SK-N-SH (cell line): ENCODE results near the gene ANAPC4. TPM values are rescaled to one million over a fixed set of nuclear protein-coding genes. Genes with fewer than 3 reads are reported as not detected.

Experiments used
- CTCF ChIA-PET: fragments of 300-600, 350-600 bp; formaldehyde crosslinking; extraction: SDS; loops from one replicate; lab custom pipeline; 2021; lab: Yijun Ruan, JAX
- POLR2A ChIA-PET: fragments of 350-600 bp; sonication (Branson Sonifier 250); formaldehyde crosslinking; extraction: SDS; loops from one replicate; lab custom pipeline; 2020; ENCODE audit warnings: antibody characterized with exemption, inconsistent platforms; lab: Yijun Ruan, JAX
- DNase-seq: peaks from one replicate; pipeline ENCODE4 v3.0.0; 2012
- H2AFZ ChIP-seq: fragments of 200-600 bp; sonication (generic); 2 replicates; pipeline ENCODE4 v1.8.1; 2016; ENCODE audit warnings: antibody characterized with exemption, mild to moderate bottlenecking, low read depth
- H3F3A ChIP-seq: fragments of 200-600 bp; sonication (generic); replicated peaks from 2 replicates; pipeline ENCODE3; 2016; ENCODE audit warnings: antibody characterized with exemption, mild to moderate bottlenecking; ENCODE audit not compliant: insufficient read depth
- H3K27ac ChIP-seq, 2 experiments: fragments of 200-500 bp in 1 of 2; fragments of 200-600 bp in 1 of 2; sonication (Bioruptor generic) in 1 of 2; sonication (generic), shearing (Covaris generic) in 1 of 2; 2 replicates each; pipeline versions ENCODE4 v1.5.1 to v1.6.1; 2014 to 2016; ENCODE audit warnings: low read depth in 2 of 2, inconsistent platforms in 1 of 2, low read length in 1 of 2, mild to moderate bottlenecking in 1 of 2, mixed read lengths in 1 of 2
- H3K27me3 ChIP-seq: fragments of 200-600 bp; sonication (generic), shearing (Covaris generic); 2 replicates; pipeline ENCODE4 v1.6.1; 2016; ENCODE audit warnings: mixed run types; ENCODE audit not compliant: insufficient read depth
- H3K36me3 ChIP-seq, 2 experiments: fragments of 200-500 bp in 1 of 2; fragments of 200-600 bp in 1 of 2; sonication (Bioruptor generic) in 1 of 2; sonication (generic) in 1 of 2; replicated peaks in 1 of 2; 2 replicates each; pipeline versions ENCODE3 to v1.5.1; 2014 to 2016; ENCODE audit warnings: low read length in 1 of 2, mild to moderate bottlenecking in 1 of 2; ENCODE audit not compliant: insufficient read depth in 2 of 2, control insufficient read depth in 1 of 2
- H3K4me1 ChIP-seq, 2 experiments: fragments of 200-500 bp in 1 of 2; fragments of 200-600 bp in 1 of 2; sonication (Bioruptor generic) in 1 of 2; sonication (generic), shearing (Covaris generic) in 1 of 2; 2 replicates each; pipeline versions ENCODE4 v1.5.1 to v1.6.1; 2014 to 2016; ENCODE audit warnings: low read depth in 1 of 2, low read length in 1 of 2, mixed run types in 1 of 2; ENCODE audit not compliant: insufficient read depth in 2 of 2, control insufficient read depth in 1 of 2
- H3K4me2 ChIP-seq: fragments of 200-600 bp; sonication (generic), shearing (Covaris generic); 2 replicates; pipeline ENCODE4 v1.6.1; 2017; ENCODE audit warnings: mixed run types
- H3K4me3 ChIP-seq, 2 experiments: fragments of 200-500 bp in 1 of 2; fragments of 200-600 bp in 1 of 2; sonication (Bioruptor generic) in 1 of 2; sonication (generic), shearing (Covaris generic) in 1 of 2; 2 replicates each; pipeline versions ENCODE4 v1.5.1 to v1.8.1; 2014 to 2016; ENCODE audit warnings: low read depth in 2 of 2, inconsistent platforms in 1 of 2, low read length in 1 of 2, mild to moderate bottlenecking in 1 of 2, mixed read lengths in 1 of 2, moderate library complexity in 1 of 2
- H3K79me2 ChIP-seq: fragments of 200-600 bp; sonication (generic); 2 replicates; pipeline ENCODE4 v1.8.1; 2017; ENCODE audit warnings: mild to moderate bottlenecking; ENCODE audit not compliant: insufficient read depth
- H3K9ac ChIP-seq: fragments of 200-600 bp; sonication (generic); 2 replicates; pipeline ENCODE4 v1.6.1; 2017; ENCODE audit warnings: mixed run types
- H3K9me2 ChIP-seq: fragments of 200-600 bp; sonication (generic); 2 replicates; pipeline ENCODE4 v1.6.1; 2017; ENCODE audit warnings: mixed run types
- H3K9me3 ChIP-seq: fragments of 200-600 bp; sonication (generic); 2 replicates; pipeline ENCODE4 v1.6.1; 2017; ENCODE audit warnings: mixed run types, mild to moderate bottlenecking, moderate library complexity
- H4K20me1 ChIP-seq: fragments of 200-600 bp; sonication (generic); 2 replicates; pipeline ENCODE4 v1.6.1; 2017; ENCODE audit warnings: mild to moderate bottlenecking, mixed run types; ENCODE audit not compliant: insufficient read depth
- CHD2 ChIP-seq: fragments of 150-350 bp; IDR thresholded peaks from 2 replicates; pipeline ENCODE4 v1.6.1; 2018; ENCODE audit warnings: low read length; ENCODE audit not compliant: partially characterized antibody
- ELF1 ChIP-seq: IDR thresholded peaks from 2 replicates; pipeline ENCODE4 v1.4.0; 2012
- EP300 ChIP-seq, 2 experiments: IDR thresholded peaks; 2 replicates each; pipeline versions ENCODE4 v1.4.0 to v1.6.1; 2012; ENCODE audit warnings: borderline replicate concordance in 1 of 2, low read depth in 1 of 2, low read length in 1 of 2
- EZH2phosphoT487 ChIP-seq: fragments of 200-600 bp; sonication (generic); IDR thresholded peaks from 2 replicates; pipeline ENCODE4 v1.6.1; 2017; ENCODE audit warnings: low read depth, mixed run types, mild to moderate bottlenecking, antibody characterized with exemption, moderate library complexity, borderline replicate concordance
- FOXJ3 ChIP-seq: sonication (generic); formaldehyde crosslinking; IDR thresholded peaks from 2 replicates; pipeline ENCODE4 v1.5.1; 2020; ENCODE audit warnings: mild to moderate bottlenecking, missing genetic modification reagents
- GABPA ChIP-seq: IDR thresholded peaks from 2 replicates; pipeline ENCODE4 v1.4.0; 2012; ENCODE audit warnings: low read depth, mild to moderate bottlenecking
- GATA2 ChIP-seq: sonication (generic); formaldehyde crosslinking; IDR thresholded peaks from 2 replicates; pipeline ENCODE4 v1.5.0; 2020; ENCODE audit warnings: mild to moderate bottlenecking, missing genetic modification reagents
- MEF2A ChIP-seq: IDR thresholded peaks from 2 replicates; pipeline ENCODE4 v1.4.0; 2012; ENCODE audit warnings: low read depth, borderline replicate concordance
- MXI1 ChIP-seq: IDR thresholded peaks from 2 replicates; pipeline ENCODE4 v1.6.1; 2012; ENCODE audit warnings: mild to moderate bottlenecking, low read depth, low read length, improper control_type of control experiment
- NRF1 ChIP-seq: IDR thresholded peaks from 2 replicates; pipeline ENCODE4 v1.6.1; 2012; ENCODE audit warnings: low read depth, mild to moderate bottlenecking, low read length
- POLR2AphosphoS5 ChIP-seq: IDR thresholded peaks from 2 replicates; pipeline ENCODE4 v1.6.1; 2012; ENCODE audit warnings: low read depth, low read length
- RCOR1 ChIP-seq: fragments of 150-350 bp; IDR thresholded peaks from 2 replicates; pipeline ENCODE4 v1.6.1; 2017; ENCODE audit warnings: antibody characterized with exemption, low read length
- SIN3A ChIP-seq: IDR thresholded peaks from 2 replicates; pipeline ENCODE4 v1.6.1; 2012; ENCODE audit warnings: low read depth, mild to moderate bottlenecking, low read length, moderate library complexity, borderline replicate concordance
- TAF1 ChIP-seq: IDR thresholded peaks from 2 replicates; pipeline ENCODE4 v1.6.1; 2012; ENCODE audit warnings: low read depth, mild to moderate bottlenecking, low read length, moderate library complexity, borderline replicate concordance
- USF2 ChIP-seq: fragments of 150-350 bp; IDR thresholded peaks from 2 replicates; pipeline ENCODE4 v1.6.1; 2017; ENCODE audit warnings: antibody characterized with exemption, low read length, low read depth, borderline replicate concordance
- YY1 ChIP-seq: IDR thresholded peaks from 2 replicates; pipeline ENCODE4 v1.4.0; 2012; ENCODE audit warnings: low read depth, mild to moderate bottlenecking
- ZBTB33 ChIP-seq: IDR thresholded peaks from 2 replicates; pipeline ENCODE4 v1.4.0; 2012; ENCODE audit warnings: low read depth, borderline replicate concordance
- WGBS: methylation state at CpG from one replicate; pipeline ENCODE4 v1.1.6; 2017; ENCODE audit warnings: low lambda C conversion rate; 5-methylcytosine and 5-hydroxymethylcytosine counted together
- polyA plus RNA-seq, 3 experiments: library from polyadenylated mRNA; depleted of rRNA; stranded (reverse); fragments of >200 nt; gene quantifications; 2 replicates each; pipeline ENCODE4 v1.2.3, GENCODE V29; 2012
- TF ChIP-seq, protein P1 (sequence below): IDR thresholded peaks from 2 replicates; pipeline ENCODE4 v1.6.1; 2012; ENCODE audit warnings: mild to moderate bottlenecking, low read depth, low read length, moderate library complexity
- TF ChIP-seq, protein P2 (sequence below): IDR thresholded peaks from 2 replicates; pipeline ENCODE4 v1.4.0; 2012; ENCODE audit warnings: low read depth
- TF ChIP-seq, protein P3 (sequence below): IDR thresholded peaks from 2 replicates; pipeline ENCODE4 v1.4.0; 2012; ENCODE audit warnings: low read depth, borderline replicate concordance

ANAPC4 gene, protein sequence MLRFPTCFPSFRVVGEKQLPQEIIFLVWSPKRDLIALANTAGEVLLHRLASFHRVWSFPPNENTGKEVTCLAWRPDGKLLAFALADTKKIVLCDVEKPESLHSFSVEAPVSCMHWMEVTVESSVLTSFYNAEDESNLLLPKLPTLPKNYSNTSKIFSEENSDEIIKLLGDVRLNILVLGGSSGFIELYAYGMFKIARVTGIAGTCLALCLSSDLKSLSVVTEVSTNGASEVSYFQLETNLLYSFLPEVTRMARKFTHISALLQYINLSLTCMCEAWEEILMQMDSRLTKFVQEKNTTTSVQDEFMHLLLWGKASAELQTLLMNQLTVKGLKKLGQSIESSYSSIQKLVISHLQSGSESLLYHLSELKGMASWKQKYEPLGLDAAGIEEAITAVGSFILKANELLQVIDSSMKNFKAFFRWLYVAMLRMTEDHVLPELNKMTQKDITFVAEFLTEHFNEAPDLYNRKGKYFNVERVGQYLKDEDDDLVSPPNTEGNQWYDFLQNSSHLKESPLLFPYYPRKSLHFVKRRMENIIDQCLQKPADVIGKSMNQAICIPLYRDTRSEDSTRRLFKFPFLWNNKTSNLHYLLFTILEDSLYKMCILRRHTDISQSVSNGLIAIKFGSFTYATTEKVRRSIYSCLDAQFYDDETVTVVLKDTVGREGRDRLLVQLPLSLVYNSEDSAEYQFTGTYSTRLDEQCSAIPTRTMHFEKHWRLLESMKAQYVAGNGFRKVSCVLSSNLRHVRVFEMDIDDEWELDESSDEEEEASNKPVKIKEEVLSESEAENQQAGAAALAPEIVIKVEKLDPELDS
- 7.7 and 11.7 TPM in 2 replicates for polyA plus RNA-seq (2012; rRNA removed)
- polyA plus RNA-seq (2012; cell fraction: cytosol; rRNA removed) = 7.1 and 7.8 TPM in 2 replicates
- 20.3 and 38.8 TPM in 2 replicates for polyA plus RNA-seq (2012; cell fraction: nucleus; rRNA removed)

GRCh38 chr4:25376754-25377571 is at the start of gene ANAPC4:
Gene ANAPC4 (plus strand): TSS chr4:25377263. CDS start chr4:25377428, 165 bp downstream.
- CTCF ChIA-PET = interaction anchor here (0.7 to 2.3 kb wide), 5 partner anchors 10 to 1051 kb away, joined by 3 to 14 read pairs (median 9); partner anchors contain the start of gene ZCCHC4
- TF ChIP-seq, protein P1, sequence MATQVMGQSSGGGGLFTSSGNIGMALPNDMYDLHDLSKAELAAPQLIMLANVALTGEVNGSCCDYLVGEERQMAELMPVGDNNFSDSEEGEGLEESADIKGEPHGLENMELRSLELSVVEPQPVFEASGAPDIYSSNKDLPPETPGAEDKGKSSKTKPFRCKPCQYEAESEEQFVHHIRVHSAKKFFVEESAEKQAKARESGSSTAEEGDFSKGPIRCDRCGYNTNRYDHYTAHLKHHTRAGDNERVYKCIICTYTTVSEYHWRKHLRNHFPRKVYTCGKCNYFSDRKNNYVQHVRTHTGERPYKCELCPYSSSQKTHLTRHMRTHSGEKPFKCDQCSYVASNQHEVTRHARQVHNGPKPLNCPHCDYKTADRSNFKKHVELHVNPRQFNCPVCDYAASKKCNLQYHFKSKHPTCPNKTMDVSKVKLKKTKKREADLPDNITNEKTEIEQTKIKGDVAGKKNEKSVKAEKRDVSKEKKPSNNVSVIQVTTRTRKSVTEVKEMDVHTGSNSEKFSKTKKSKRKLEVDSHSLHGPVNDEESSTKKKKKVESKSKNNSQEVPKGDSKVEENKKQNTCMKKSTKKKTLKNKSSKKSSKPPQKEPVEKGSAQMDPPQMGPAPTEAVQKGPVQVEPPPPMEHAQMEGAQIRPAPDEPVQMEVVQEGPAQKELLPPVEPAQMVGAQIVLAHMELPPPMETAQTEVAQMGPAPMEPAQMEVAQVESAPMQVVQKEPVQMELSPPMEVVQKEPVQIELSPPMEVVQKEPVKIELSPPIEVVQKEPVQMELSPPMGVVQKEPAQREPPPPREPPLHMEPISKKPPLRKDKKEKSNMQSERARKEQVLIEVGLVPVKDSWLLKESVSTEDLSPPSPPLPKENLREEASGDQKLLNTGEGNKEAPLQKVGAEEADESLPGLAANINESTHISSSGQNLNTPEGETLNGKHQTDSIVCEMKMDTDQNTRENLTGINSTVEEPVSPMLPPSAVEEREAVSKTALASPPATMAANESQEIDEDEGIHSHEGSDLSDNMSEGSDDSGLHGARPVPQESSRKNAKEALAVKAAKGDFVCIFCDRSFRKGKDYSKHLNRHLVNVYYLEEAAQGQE = 0 out of 2 replicates have a peak, but pooled peaks have one; percentile 9
- TF ChIP-seq GABPA (peak; percentile 62), SIN3A (peak; percentile 67; the same call in 1 of the 2 replicates), MXI1 (peak; percentile 59; the same call in 1 of the 2 replicates), FOXJ3 (no peak), YY1 (no peak), EP300 (IDR thresholded peaks at IDR 0.05; ENCODE audit: borderline replicate concordance in 1 of 2, low read depth in 1 of 2, low read length in 1 of 2) (no peak), RCOR1 (no peak), GATA2 (CRISPR knock-in tag) (no peak), ZBTB33 (peak; percentile 97), POLR2AphosphoS5 (peak; percentile 66), MEF2A (no peak), USF2 (no peak), EZH2phosphoT487 (no peak), TAF1 (peak; percentile 81), ELF1 (peak; percentile 67), NRF1 (no peak), CHD2 (peak; percentile 99)
- TF ChIP-seq, protein P2, sequence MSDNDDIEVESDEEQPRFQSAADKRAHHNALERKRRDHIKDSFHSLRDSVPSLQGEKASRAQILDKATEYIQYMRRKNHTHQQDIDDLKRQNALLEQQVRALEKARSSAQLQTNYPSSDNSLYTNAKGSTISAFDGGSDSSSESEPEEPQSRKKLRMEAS = peak; percentile 75
- TF ChIP-seq, protein P3, sequence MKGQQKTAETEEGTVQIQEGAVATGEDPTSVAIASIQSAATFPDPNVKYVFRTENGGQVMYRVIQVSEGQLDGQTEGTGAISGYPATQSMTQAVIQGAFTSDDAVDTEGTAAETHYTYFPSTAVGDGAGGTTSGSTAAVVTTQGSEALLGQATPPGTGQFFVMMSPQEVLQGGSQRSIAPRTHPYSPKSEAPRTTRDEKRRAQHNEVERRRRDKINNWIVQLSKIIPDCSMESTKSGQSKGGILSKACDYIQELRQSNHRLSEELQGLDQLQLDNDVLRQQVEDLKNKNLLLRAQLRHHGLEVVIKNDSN = no peak

More at GRCh38 chr4:25376754-25377571, at the start of gene ANAPC4:
- Histone ChIP-seq H3F3A (peaks cover 17% of the 10 kb centered on the region), H2AFZ (peak within 1 kb of the TSS; percentile 92), H3K9me2 (no peaks in the 10 kb centered on the region), H3K4me3 (peak within 1 kb of the TSS; percentile 71 to 95), H3K36me3 (peaks cover 9 to 10% of the 10 kb centered on the region in 2 experiments), H3K4me1 (peaks cover 0 to 15% of the 10 kb centered on the region in 2 experiments; a peak in 2 of 4 replicates), H3K79me2 (peaks cover 30% of the 10 kb centered on the region), H3K27me3 (no peaks in the 10 kb centered on the region), H3K4me2 (peak within 1 kb of the TSS; percentile 77), H3K9me3 (no peaks in the 10 kb centered on the region), H3K27ac (peak within 1 kb of the TSS; percentile 34 to 80), H3K9ac (peak within 1 kb of the TSS; percentile 67), H4K20me1 (no peaks in the 10 kb centered on the region)
- 3% methylated on average over 27 of the region's 74 CpGs for WGBS
- peak; percentile 98 for DNase-seq
- POLR2A ChIA-PET = interaction anchor here (1.5 kb wide), 1 partner anchor 64 kb away, joined by 9 read pairs; the partner anchor contains the start of gene ZCCHC4
